Panc1 (cell line): Measurements from ENCODE around the gene DBT. TPM values are rescaled to one million over a fixed set of nuclear protein-coding genes. Genes with fewer than 3 reads are reported as not detected.

Source experiments
- ATAC-seq: fragments of 200-7000 bp; cut with Tn5 transposase; 2 replicates; pipeline ENCODE4 v1.9.1; 2020; ENCODE audit warnings: mild to moderate bottlenecking, moderate library complexity
- BruUV-seq: library from RNA; stranded (reverse); fragments of 400-500 nt; replicated peaks from 2 replicates; lab custom pipeline; 2021; lab: Mats Ljungman, UMichigan
- CTCF ChIA-PET: fragments of 300-600 bp; sonication (Branson Sonifier 250); formaldehyde crosslinking; loops from one replicate; lab custom pipeline; 2022; ENCODE audit warnings: antibody characterized with exemption; lab: Charles Lee
- POLR2A ChIA-PET: fragments of 300-600 bp; sonication (Branson Sonifier 250); formaldehyde crosslinking; loops from one replicate; lab custom pipeline; 2022; ENCODE audit warnings: antibody characterized with exemption; lab: Charles Lee
- DNase-seq: peaks from one replicate; pipeline ENCODE4 v3.0.0-alpha.2; 2010; ENCODE audit warnings: low read depth, low spot score
- H3K27ac ChIP-seq: 2 replicates; pipeline ENCODE4 v1.5.1; 2011; ENCODE audit warnings: mild to moderate bottlenecking, low read length, inconsistent platforms
- H3K27me3 ChIP-seq: fragments of 200-500 bp; sonication (Bioruptor generic); 2 replicates; pipeline ENCODE4 v1.6.0; 2014; ENCODE audit warnings: low read length, inconsistent platforms; ENCODE audit not compliant: control insufficient read depth, insufficient read depth
- H3K36me3 ChIP-seq: fragments of 200-500 bp; sonication (Bioruptor generic); 2 replicates; pipeline ENCODE4 v1.5.1; 2014; ENCODE audit warnings: inconsistent platforms, mild to moderate bottlenecking, low read length, moderate library complexity; ENCODE audit not compliant: control insufficient read depth, insufficient read depth
- H3K4me1 ChIP-seq: 2 replicates; pipeline ENCODE4 v1.5.1; 2011; ENCODE audit warnings: inconsistent platforms, mild to moderate bottlenecking, low read length, moderate library complexity; ENCODE audit not compliant: control insufficient read depth, insufficient read depth
- H3K4me3 ChIP-seq, 2 experiments: 2 replicates each; pipeline ENCODE4 v1.5.1; 2011 to 2012; ENCODE audit warnings: low read depth in 2 of 2, low read length in 2 of 2, mild to moderate bottlenecking in 2 of 2, inconsistent platforms in 1 of 2, moderate library complexity in 1 of 2
- H3K9me3 ChIP-seq: fragments of 200-500 bp; sonication (Bioruptor generic); 2 replicates; pipeline ENCODE4 v1.5.1; 2014; ENCODE audit warnings: low read depth, mild to moderate bottlenecking, inconsistent platforms, low read length, moderate library complexity; ENCODE audit not compliant: control insufficient read depth, insufficient read depth
- POLR2AphosphoS5 ChIP-seq: IDR thresholded peaks from 2 replicates; pipeline ENCODE4 v1.6.1; 2012; ENCODE audit warnings: mild to moderate bottlenecking, low read depth, low read length, moderate library complexity
- SIN3A ChIP-seq: IDR thresholded peaks from 2 replicates; pipeline ENCODE4 v1.6.1; 2012; ENCODE audit warnings: low read depth, mild to moderate bottlenecking, low read length, moderate library complexity, borderline replicate concordance; ENCODE audit not compliant: insufficient read depth
- TCF7L2 ChIP-seq: IDR thresholded peaks from 2 replicates; pipeline ENCODE4 v1.6.1; 2011; ENCODE audit warnings: mild to moderate bottlenecking, low read depth, low read length, inconsistent platforms
- in situ Hi-C: cut with HindIII; loops from 2 replicates; pipeline ENCODE4 v1.10.0; 2016; ENCODE audit warnings: low sequenced_read_pairs, low pct_unique_long_range_greater_than_20kb
- intact Hi-C: fragments of 100-400 bp; cut with micrococcal nuclease; formaldehyde crosslinking; loops from one replicate; pipeline ENCODE4 v1.10.0; 2022; ENCODE audit not compliant: unreplicated experiment
- total RNA-seq: library from RNA; stranded (reverse); gene quantifications from one replicate; pipeline ENCODE4 v1.2.1, GENCODE V29; 2021; ENCODE audit not compliant: unreplicated experiment
- TF ChIP-seq, protein P1 (sequence below): fragments of 450-650 bp; IDR thresholded peaks from 2 replicates; pipeline ENCODE4 v1.5.1; 2017; ENCODE audit warnings: mild to moderate bottlenecking
- TF ChIP-seq, protein P2 (sequence below), 2 experiments: IDR thresholded peaks; 2 replicates each; pipeline ENCODE4 v1.6.1; 2011 to 2012; ENCODE audit warnings: low read depth in 2 of 2, control low read depth in 1 of 2, low read length in 1 of 2, mild to moderate bottlenecking in 1 of 2, moderate library complexity in 1 of 2; ENCODE audit not compliant: insufficient read depth in 1 of 2

The DBT gene
- total RNA-seq, 1 experiment from 2014 or later = 5.2 TPM

DNA sequence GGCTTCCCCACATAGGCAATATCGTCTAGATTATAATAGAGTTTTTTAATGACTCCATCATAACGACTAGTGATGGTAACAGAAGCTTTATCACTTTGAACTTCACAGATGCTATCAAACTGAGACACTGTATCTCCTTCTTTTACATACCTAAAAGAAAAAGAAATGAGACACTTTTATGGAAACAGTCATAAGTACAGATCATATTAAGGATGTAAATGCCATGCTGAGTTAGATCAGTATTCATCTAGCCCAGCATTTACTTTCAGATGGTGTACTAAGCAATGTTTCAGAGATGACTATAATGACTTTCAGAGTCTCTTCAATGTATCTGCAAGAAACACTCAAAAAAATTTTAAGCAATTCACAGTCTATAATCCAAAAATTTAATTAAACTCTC lies 18.9 kb downstream of the DBT start:
- no peaks in the 10 kb centered on the region for H3K27me3 ChIP-seq
- POLR2A ChIA-PET = interaction anchor here (0.7 kb wide), 1 partner anchor 27 kb away, joined by 7 read pairs; no protein-coding TSS in a partner anchor
- H3K4me3 ChIP-seq = no peak overlapping the region
- in situ Hi-C loops (no loop called here), intact Hi-C loops (no loop called here)
- ATAC-seq = no peak
- no peaks in the 10 kb centered on the region for H3K36me3 ChIP-seq
- no TSS peak for BruUV-seq
- no peak for DNase-seq
- H3K27ac ChIP-seq = no peak overlapping the region
- CTCF ChIA-PET = no interaction called here
- H3K4me1 ChIP-seq = no peaks in the 10 kb centered on the region
- H3K9me3 ChIP-seq = no peaks in the 10 kb centered on the region
- no peak for TF ChIP-seq SIN3A
- no peak for TF ChIP-seq TCF7L2
- TF ChIP-seq, protein P1, sequence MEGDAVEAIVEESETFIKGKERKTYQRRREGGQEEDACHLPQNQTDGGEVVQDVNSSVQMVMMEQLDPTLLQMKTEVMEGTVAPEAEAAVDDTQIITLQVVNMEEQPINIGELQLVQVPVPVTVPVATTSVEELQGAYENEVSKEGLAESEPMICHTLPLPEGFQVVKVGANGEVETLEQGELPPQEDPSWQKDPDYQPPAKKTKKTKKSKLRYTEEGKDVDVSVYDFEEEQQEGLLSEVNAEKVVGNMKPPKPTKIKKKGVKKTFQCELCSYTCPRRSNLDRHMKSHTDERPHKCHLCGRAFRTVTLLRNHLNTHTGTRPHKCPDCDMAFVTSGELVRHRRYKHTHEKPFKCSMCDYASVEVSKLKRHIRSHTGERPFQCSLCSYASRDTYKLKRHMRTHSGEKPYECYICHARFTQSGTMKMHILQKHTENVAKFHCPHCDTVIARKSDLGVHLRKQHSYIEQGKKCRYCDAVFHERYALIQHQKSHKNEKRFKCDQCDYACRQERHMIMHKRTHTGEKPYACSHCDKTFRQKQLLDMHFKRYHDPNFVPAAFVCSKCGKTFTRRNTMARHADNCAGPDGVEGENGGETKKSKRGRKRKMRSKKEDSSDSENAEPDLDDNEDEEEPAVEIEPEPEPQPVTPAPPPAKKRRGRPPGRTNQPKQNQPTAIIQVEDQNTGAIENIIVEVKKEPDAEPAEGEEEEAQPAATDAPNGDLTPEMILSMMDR = no peak
- TF ChIP-seq POLR2AphosphoS5 = no peak
- TF ChIP-seq, protein P2, sequence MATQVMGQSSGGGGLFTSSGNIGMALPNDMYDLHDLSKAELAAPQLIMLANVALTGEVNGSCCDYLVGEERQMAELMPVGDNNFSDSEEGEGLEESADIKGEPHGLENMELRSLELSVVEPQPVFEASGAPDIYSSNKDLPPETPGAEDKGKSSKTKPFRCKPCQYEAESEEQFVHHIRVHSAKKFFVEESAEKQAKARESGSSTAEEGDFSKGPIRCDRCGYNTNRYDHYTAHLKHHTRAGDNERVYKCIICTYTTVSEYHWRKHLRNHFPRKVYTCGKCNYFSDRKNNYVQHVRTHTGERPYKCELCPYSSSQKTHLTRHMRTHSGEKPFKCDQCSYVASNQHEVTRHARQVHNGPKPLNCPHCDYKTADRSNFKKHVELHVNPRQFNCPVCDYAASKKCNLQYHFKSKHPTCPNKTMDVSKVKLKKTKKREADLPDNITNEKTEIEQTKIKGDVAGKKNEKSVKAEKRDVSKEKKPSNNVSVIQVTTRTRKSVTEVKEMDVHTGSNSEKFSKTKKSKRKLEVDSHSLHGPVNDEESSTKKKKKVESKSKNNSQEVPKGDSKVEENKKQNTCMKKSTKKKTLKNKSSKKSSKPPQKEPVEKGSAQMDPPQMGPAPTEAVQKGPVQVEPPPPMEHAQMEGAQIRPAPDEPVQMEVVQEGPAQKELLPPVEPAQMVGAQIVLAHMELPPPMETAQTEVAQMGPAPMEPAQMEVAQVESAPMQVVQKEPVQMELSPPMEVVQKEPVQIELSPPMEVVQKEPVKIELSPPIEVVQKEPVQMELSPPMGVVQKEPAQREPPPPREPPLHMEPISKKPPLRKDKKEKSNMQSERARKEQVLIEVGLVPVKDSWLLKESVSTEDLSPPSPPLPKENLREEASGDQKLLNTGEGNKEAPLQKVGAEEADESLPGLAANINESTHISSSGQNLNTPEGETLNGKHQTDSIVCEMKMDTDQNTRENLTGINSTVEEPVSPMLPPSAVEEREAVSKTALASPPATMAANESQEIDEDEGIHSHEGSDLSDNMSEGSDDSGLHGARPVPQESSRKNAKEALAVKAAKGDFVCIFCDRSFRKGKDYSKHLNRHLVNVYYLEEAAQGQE (IDR thresholded peaks at IDR 0.05; ENCODE audit: insufficient read depth in 1 of 2, low read depth in 2 of 2, low read length in 1 of 2) = no peak

DNA sequence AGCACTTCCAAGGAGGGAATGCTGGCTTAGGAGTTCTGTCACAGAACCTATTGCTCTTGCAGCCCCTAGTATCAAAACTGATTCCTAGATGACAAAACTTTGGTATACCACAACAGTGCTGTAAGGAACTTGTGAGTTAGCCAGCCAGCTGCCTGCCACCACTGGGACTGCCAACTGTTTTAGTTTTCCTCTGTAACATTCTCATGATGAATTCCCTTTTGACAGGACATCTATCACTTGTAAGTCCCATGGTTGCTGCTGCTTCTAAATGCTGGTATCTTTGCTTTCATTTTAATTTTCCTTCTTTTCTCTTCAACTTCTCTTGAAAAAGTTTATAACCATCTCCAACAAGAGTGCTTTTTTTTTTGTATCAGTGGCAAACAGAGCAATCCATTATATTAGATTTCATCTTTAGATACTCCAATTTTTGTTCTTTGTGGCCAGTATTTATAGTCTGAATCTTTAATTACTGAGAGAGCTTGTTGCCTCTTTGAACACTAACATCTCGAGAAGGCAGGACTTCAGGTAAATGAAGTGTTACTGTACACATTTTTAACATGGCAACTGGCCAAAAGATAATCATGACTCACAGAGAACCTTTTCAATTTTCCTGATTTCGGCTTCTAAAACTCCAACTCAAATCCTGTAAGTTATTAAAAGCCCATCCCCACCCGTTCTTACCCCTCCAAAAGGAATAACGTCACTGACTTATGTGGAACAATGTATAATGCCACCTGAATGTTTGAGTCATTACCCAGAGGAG lies 19.8 kb downstream of the DBT start:
- no peak for ATAC-seq
- no TSS peak for BruUV-seq
- Histone ChIP-seq H3K4me1 (no peaks in the 10 kb centered on the region), H3K27me3 (no peaks in the 10 kb centered on the region), H3K4me3 (no peak overlapping the region), H3K27ac (no peak overlapping the region), H3K9me3 (no peaks in the 10 kb centered on the region), H3K36me3 (no peaks in the 10 kb centered on the region)
- TF ChIP-seq, protein P1 = no peak
- TF ChIP-seq TCF7L2 (no peak), POLR2AphosphoS5 (no peak), SIN3A (no peak)
- TF ChIP-seq, protein P2 (IDR thresholded peaks at IDR 0.05; ENCODE audit: insufficient read depth in 1 of 2, low read depth in 2 of 2, low read length in 1 of 2) = no peak
- POLR2A ChIA-PET = no interaction called here
- no peak for DNase-seq
- intact Hi-C loops (no loop called here), in situ Hi-C loops (no loop called here)
- CTCF ChIA-PET = interaction anchor here (0.6 kb wide), 1 partner anchor 100 kb away, joined by 4 read pairs; no protein-coding TSS in a partner anchor
